Mucosa of rectum (tissue), 2 donors: ENCODE measurements around the gene LAMB2.

Source experiments
- H3K27ac ChIP-seq, 2 donors: one replicate each; pipeline ENCODE4 v1.7.0; 2013; ENCODE audit warnings: inconsistent platforms in 2 of 2, low read depth in 2 of 2, low read length in 2 of 2
- H3K27me3 ChIP-seq, 2 donors: one replicate each; pipeline ENCODE4 v1.7.0; 2013; ENCODE audit warnings: low read length in 2 of 2; ENCODE audit not compliant: control insufficient read depth in 2 of 2, insufficient read depth in 2 of 2
- H3K36me3 ChIP-seq, 2 donors: one replicate each; pipeline ENCODE4 v1.7.0; 2013; ENCODE audit warnings: low read length in 2 of 2; ENCODE audit not compliant: control insufficient read depth in 2 of 2, insufficient read depth in 2 of 2
- H3K4me1 ChIP-seq, 2 donors: one replicate each; pipeline ENCODE4 v1.7.0; 2013; ENCODE audit warnings: low read length in 2 of 2, mild to moderate bottlenecking in 1 of 2; ENCODE audit not compliant: control insufficient read depth in 2 of 2, insufficient read depth in 2 of 2
- H3K4me3 ChIP-seq, 2 donors: one replicate each; pipeline ENCODE4 v1.7.0; 2013; ENCODE audit warnings: low read length in 2 of 2
- H3K9ac ChIP-seq, 2 donors: one replicate each; pipeline ENCODE4 v1.7.0; 2013; ENCODE audit warnings: low read length in 2 of 2, low read depth in 1 of 2, mild to moderate bottlenecking in 1 of 2
- H3K9me3 ChIP-seq, 2 donors: one replicate each; pipeline ENCODE4 v1.7.0; 2013; ENCODE audit warnings: low read length in 2 of 2; ENCODE audit not compliant: control insufficient read depth in 2 of 2
- donor health status: healthy.
- donor health status: Normal muscosa, but diverticular disease.

LAMB2 gene

DNA sequence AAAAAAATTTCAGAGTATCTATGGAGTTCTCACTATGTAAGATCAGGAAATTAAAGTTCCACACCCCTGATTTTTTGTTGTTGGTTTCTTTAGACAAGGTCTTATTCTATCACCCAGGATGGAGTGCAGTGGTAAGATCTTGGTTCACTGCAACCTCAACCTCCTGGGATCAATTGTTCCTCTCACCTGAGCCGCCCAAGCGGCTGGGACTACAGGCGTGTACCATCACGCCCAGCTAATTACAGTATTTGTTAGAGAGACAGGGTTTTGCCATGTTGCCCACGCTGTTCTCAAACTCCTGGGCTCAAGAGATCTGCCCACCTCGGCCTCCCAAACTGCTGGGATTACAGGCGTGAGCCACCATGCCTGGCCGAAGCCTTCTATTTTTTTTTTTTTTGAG is 51.4 kb downstream of the LAMB2 start:
- no peak overlapping the region for H3K4me3 ChIP-seq
- H3K27ac ChIP-seq, result no peak overlapping the region
- no peaks in the 10 kb centered on the region for H3K27me3 ChIP-seq
- H3K9me3 ChIP-seq, result no peaks in the 10 kb centered on the region
- H3K36me3 ChIP-seq, result peaks cover 13 to 19% of the 10 kb centered on the region in 2 donors
- no peak overlapping the region for H3K9ac ChIP-seq
- H3K4me1 ChIP-seq, result no peaks in the 10 kb centered on the region

DNA sequence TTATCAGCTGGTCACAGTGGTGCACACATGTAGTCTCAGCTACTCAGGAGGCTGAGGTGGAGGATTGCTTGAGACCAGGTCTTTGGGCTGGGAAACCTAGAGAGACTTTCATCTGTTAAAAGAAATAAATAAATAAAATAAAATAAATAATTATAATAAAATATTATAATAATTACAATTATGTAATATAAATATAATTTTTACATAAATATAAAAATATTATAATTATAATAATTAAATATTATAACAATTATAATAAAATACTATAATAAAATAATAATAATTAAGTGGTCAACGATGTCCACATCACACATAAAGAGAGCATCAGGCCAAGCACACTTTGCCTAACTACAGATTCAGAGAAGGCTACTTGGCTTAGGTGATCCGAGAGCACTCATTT is 53.6 kb downstream of the LAMB2 start:
- Histone ChIP-seq H3K4me1 (no peaks in the 10 kb centered on the region), H3K27ac (no peak overlapping the region), H3K4me3 (no peak overlapping the region), H3K36me3 (peaks cover 26 to 32% of the 10 kb centered on the region in 2 donors), H3K27me3 (no peaks in the 10 kb centered on the region), H3K9ac (no peak overlapping the region), H3K9me3 (no peaks in the 10 kb centered on the region)

DNA sequence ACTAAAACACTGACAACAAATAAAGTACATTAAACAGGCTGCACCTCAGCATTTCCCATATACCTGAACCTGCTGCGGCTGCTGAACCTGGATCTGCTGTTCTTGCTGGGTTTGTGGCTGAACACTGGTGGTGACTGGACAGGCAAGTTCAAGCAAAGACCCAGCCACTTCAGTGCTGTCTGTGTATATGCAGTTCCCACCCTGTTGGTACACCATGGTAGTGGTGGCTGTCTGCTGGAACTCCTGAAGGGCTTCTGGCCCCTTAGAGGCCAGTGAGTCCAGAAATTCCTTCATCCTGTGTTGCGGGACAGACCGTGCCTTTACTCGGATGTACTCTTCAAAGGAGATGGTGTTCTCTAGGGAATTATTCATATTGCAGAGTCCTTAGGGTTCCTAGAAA is 56.2 kb downstream of the LAMB2 start:
- Histone ChIP-seq H3K4me1 (no peaks in the 10 kb centered on the region), H3K4me3 (no peak overlapping the region), H3K9ac (no peak overlapping the region), H3K27ac (no peak overlapping the region), H3K36me3 (peaks cover 46 to 51% of the 10 kb centered on the region in 2 donors), H3K27me3 (no peaks in the 10 kb centered on the region), H3K9me3 (no peaks in the 10 kb centered on the region)

DNA sequence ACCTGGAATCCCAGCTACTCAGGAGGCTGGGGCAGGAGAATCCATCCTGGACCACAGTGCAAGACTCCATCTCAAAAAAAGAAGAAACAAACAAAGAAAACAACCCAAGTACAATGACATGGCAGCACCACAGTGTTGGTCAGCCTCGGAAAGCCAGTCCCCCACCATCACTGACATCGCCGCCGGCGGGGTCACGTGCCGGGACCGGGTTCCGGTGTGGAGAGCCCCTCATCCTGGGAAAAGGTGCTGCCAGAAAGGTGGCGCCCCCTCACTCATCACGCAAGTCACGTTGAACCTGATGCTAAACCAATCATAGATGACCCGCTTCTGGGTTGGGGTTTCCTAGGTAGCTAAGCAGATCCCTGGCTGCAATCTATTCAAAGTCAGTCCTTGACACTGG is 56.7 kb downstream of the LAMB2 start:
- Histone ChIP-seq H3K4me3 (no peak overlapping the region), H3K27me3 (no peaks in the 10 kb centered on the region), H3K9ac (no peak overlapping the region), H3K4me1 (no peaks in the 10 kb centered on the region), H3K36me3 (peaks cover 51 to 55% of the 10 kb centered on the region in 2 donors), H3K9me3 (no peaks in the 10 kb centered on the region), H3K27ac (no peak overlapping the region)
